IMR-90 (cell line): Measurements from ENCODE around the gene DNAH17. TPM values are rescaled to one million over a fixed set of nuclear protein-coding genes. Genes with fewer than 3 reads are reported as not detected.
A peak's percentile ranks its signal among the peaks of the same experiment; 100 is the strongest.

Experiments
- ATAC-seq: fragments of 200-7000 bp; cut with Tn5 transposase; 2 replicates; pipeline ENCODE4 v1.9.1; 2020; ENCODE audit warnings: low read depth, mild to moderate bottlenecking, moderate library complexity
- BruUV-seq: library from RNA; stranded (reverse); fragments of 400-500 nt; replicated peaks from 2 replicates; lab custom pipeline; 2021; lab: Mats Ljungman, UMichigan
- CTCF ChIA-PET: fragments of 300-600 bp; formaldehyde crosslinking; extraction: SDS; loops from one replicate; lab custom pipeline; 2021; ENCODE audit warnings: antibody characterized with exemption; lab: Yijun Ruan, JAX
- POLR2A ChIA-PET: fragments of 300-600 bp; sonication (Branson Sonifier 250); formaldehyde crosslinking; loops from one replicate; lab custom pipeline; 2022; ENCODE audit warnings: antibody characterized with exemption; ENCODE audit not compliant: unreplicated experiment; lab: Charles Lee
- DNase-seq: peaks from one replicate; pipeline ENCODE4 v3.0.0; 2013
- H2AFZ ChIP-seq: replicated peaks from 2 replicates; pipeline ENCODE3; 2013; ENCODE audit warnings: low read length, mild to moderate bottlenecking; ENCODE audit not compliant: poor library complexity
- H2AK5ac ChIP-seq: 2 replicates; pipeline ENCODE4 v1.6.1; 2013; ENCODE audit warnings: low read depth, low read length, inconsistent platforms
- H2AK9ac ChIP-seq: replicated peaks from 2 replicates; pipeline ENCODE3; 2013; ENCODE audit warnings: mild to moderate bottlenecking, low read depth, low read length, moderate library complexity; ENCODE audit not compliant: poor library complexity
- H2BK120ac ChIP-seq: 2 replicates; pipeline ENCODE4 v1.6.1; 2013; ENCODE audit warnings: low read depth, low read length, inconsistent platforms
- H2BK15ac ChIP-seq: 3 replicates; pipeline ENCODE4 v1.6.1; 2013; ENCODE audit warnings: low read depth, low read length, inconsistent platforms
- H2BK20ac ChIP-seq: 2 replicates; pipeline ENCODE4 v1.6.1; 2013; ENCODE audit warnings: low read depth, mild to moderate bottlenecking, inconsistent platforms, low read length, moderate library complexity
- H2BK5ac ChIP-seq: 2 replicates; pipeline ENCODE4 v1.6.1; 2013; ENCODE audit warnings: mild to moderate bottlenecking, low read depth, low read length, inconsistent platforms; ENCODE audit not compliant: poor library complexity, severe bottlenecking
- H3K14ac ChIP-seq: replicated peaks from 2 replicates; pipeline ENCODE4 v1.6.1; 2013; ENCODE audit warnings: low read depth, low read length, inconsistent platforms
- H3K18ac ChIP-seq: 2 replicates; pipeline ENCODE4 v1.6.1; 2013; ENCODE audit warnings: low read depth, low read length, control low read depth
- H3K23ac ChIP-seq: 2 replicates; pipeline ENCODE4 v1.6.1; 2013; ENCODE audit warnings: low read depth, low read length, inconsistent platforms
- H3K27ac ChIP-seq: 2 replicates; pipeline ENCODE4 v1.5.1; 2013; ENCODE audit warnings: mild to moderate bottlenecking, control low read depth, low read length; ENCODE audit not compliant: insufficient read depth
- H3K27me3 ChIP-seq: 2 replicates; pipeline ENCODE4 v1.6.1; 2013; ENCODE audit warnings: low read length; ENCODE audit not compliant: control insufficient read depth, insufficient read depth
- H3K36me3 ChIP-seq: 2 replicates; pipeline ENCODE4 v1.6.1; 2013; ENCODE audit warnings: low read length, mixed read lengths; ENCODE audit not compliant: control insufficient read depth, insufficient read depth
- H3K4ac ChIP-seq: 2 replicates; pipeline ENCODE4 v1.6.1; 2013; ENCODE audit warnings: low read depth, low read length, inconsistent platforms
- H3K4me1 ChIP-seq: 2 replicates; pipeline ENCODE4 v1.6.1; 2013; ENCODE audit warnings: low read length, mixed read lengths; ENCODE audit not compliant: control insufficient read depth, insufficient read depth
- H3K4me2 ChIP-seq: 2 replicates; pipeline ENCODE4 v1.6.1; 2013; ENCODE audit warnings: low read depth, mild to moderate bottlenecking, control low read depth, low read length, moderate library complexity
- H3K4me3 ChIP-seq: 2 replicates; pipeline ENCODE4 v1.5.1; 2013; ENCODE audit warnings: low read depth, mild to moderate bottlenecking, control low read depth, low read length, moderate library complexity; ENCODE audit not compliant: insufficient read depth
- H3K56ac ChIP-seq: 2 replicates; pipeline ENCODE4 v1.6.1; 2013; ENCODE audit warnings: low read length, inconsistent platforms; ENCODE audit not compliant: insufficient read depth; ENCODE audit errors: extremely low read depth
- H3K79me1 ChIP-seq, 2 experiments: 2 replicates each; pipeline ENCODE4 v1.6.1; 2013; ENCODE audit warnings: low read length in 2 of 2, inconsistent platforms in 1 of 2, low read depth in 1 of 2
- H3K9ac ChIP-seq: 2 replicates; pipeline ENCODE4 v1.6.1; 2013; ENCODE audit warnings: low read depth, low read length, control low read depth
- H3K9me1 ChIP-seq: 2 replicates; pipeline ENCODE4 v1.6.1; 2013; ENCODE audit warnings: low read length, inconsistent platforms; ENCODE audit not compliant: insufficient read depth
- H3K9me3 ChIP-seq: 2 replicates; pipeline ENCODE4 v1.6.1; 2013; ENCODE audit warnings: low read length; ENCODE audit not compliant: control insufficient read depth, insufficient read depth
- H4K20me1 ChIP-seq: 2 replicates; pipeline ENCODE4 v1.6.1; 2013; ENCODE audit warnings: low read length, inconsistent platforms; ENCODE audit not compliant: insufficient read depth
- H4K5ac ChIP-seq: 2 replicates; pipeline ENCODE4 v1.6.1; 2013; ENCODE audit warnings: mild to moderate bottlenecking, low read depth, low read length, control low read depth
- H4K8ac ChIP-seq, 2 experiments: 2 replicates each; pipeline ENCODE4 v1.6.1; 2013; ENCODE audit warnings: low read depth in 2 of 2, low read length in 2 of 2, control low read depth in 1 of 2, inconsistent platforms in 1 of 2
- H4K91ac ChIP-seq: 2 replicates; pipeline ENCODE4 v1.6.1; 2013; ENCODE audit warnings: low read depth, low read length, inconsistent platforms; ENCODE audit not compliant: insufficient read depth
- MXI1 ChIP-seq: IDR thresholded peaks from 2 replicates; pipeline ENCODE4 v1.6.1; 2012; ENCODE audit warnings: low read depth, mild to moderate bottlenecking, low read length, moderate library complexity, borderline replicate concordance
- RAD21 ChIP-seq: IDR thresholded peaks from 2 replicates; pipeline ENCODE4 v1.6.1; 2012; ENCODE audit warnings: low read length, improper control_type of control experiment
- WGBS, 2 experiments: methylation state at CpG; one replicate each; pipeline versions ENCODE4 v1.1.5 to v1.1.7; 2013; ENCODE audit warnings: missing lambda C conversion rate in 2 of 2; ENCODE audit not compliant: insufficient read length in 1 of 2; ENCODE audit errors: extremely low coverage in 2 of 2; 5-methylcytosine and 5-hydroxymethylcytosine counted together
- dilution Hi-C: fragments of 300-500 bp; cut with HindIII; formaldehyde crosslinking; loops from one replicate; pipeline ENCODE4 v1.14.3; 2018; ENCODE audit warnings: low sequenced_read_pairs; ENCODE audit not compliant: unreplicated experiment
- in situ Hi-C: fragments of 300-500 bp; cut with MboI; formaldehyde crosslinking; loops from 3 replicates; pipeline ENCODE4 v1.14.3; 2019; ENCODE audit warnings: low sequenced_read_pairs, inconsistent platforms, mixed read lengths
- intact Hi-C: fragments of 100-400 bp; cut with micrococcal nuclease; formaldehyde crosslinking; loops from 2 replicates; pipeline ENCODE4 v1.10.0; 2022
- polyA plus RNA-seq, 3 experiments: library from polyadenylated mRNA; depleted of rRNA; stranded (reverse); fragments of >200 nt; gene quantifications; 2 replicates each; pipeline ENCODE4 v1.2.3, GENCODE V29; 2012; ENCODE audit warnings: low replicate concordance in 1 of 3
- total RNA-seq: library from RNA; depleted of rRNA; stranded (reverse); fragments of >200 nt; gene quantifications from 2 replicates; pipeline ENCODE4 v1.2.3, GENCODE V29; 2012
- TF ChIP-seq, protein P1 (sequence below): conservative IDR thresholded peaks from 2 replicates; pipeline ENCODE4 v1.5.1; 2012; ENCODE audit warnings: mild to moderate bottlenecking, low read depth, low read length, improper control_type of control experiment

DNAH17 gene
- total and polyA plus RNA-seq, 2 of the 4 experiments (the other 2 are of a cell fraction) = not detected

DNA sequence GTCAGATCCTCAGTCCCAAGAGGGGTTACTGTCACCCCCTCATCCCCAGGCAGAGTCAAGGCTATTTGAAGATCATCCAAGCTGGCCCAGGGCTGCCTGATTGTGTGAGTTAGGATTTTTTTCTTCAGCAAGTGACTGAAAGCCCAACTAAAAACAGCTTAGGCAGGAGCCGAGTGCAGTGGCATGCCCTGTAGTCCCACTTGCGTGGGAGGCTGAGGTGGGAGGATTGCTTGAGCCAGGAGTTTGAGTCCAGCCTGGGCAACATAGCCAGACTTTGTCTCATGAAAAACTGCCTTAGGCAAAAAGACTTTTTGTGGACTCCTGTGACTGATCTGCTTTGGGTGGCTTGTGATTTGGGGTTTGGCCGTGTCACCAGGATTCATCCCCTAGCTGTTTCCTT lies 178.8 kb downstream of the DNAH17 start:
- dilution Hi-C loops (no loop called here), in situ Hi-C loops (no loop called here), intact Hi-C loops (no loop called here)
- no peak overlapping the region for H2AK9ac ChIP-seq
- no peak overlapping the region for H3K18ac ChIP-seq
- TF ChIP-seq RAD21 = no peak
- TF ChIP-seq, protein P1, sequence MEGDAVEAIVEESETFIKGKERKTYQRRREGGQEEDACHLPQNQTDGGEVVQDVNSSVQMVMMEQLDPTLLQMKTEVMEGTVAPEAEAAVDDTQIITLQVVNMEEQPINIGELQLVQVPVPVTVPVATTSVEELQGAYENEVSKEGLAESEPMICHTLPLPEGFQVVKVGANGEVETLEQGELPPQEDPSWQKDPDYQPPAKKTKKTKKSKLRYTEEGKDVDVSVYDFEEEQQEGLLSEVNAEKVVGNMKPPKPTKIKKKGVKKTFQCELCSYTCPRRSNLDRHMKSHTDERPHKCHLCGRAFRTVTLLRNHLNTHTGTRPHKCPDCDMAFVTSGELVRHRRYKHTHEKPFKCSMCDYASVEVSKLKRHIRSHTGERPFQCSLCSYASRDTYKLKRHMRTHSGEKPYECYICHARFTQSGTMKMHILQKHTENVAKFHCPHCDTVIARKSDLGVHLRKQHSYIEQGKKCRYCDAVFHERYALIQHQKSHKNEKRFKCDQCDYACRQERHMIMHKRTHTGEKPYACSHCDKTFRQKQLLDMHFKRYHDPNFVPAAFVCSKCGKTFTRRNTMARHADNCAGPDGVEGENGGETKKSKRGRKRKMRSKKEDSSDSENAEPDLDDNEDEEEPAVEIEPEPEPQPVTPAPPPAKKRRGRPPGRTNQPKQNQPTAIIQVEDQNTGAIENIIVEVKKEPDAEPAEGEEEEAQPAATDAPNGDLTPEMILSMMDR = no peak
- TF ChIP-seq MXI1 = no peak
- no peak overlapping the region for H3K4me2 ChIP-seq
- no peaks in the 10 kb centered on the region for H3K27me3 ChIP-seq
- 0 out of 2 replicates have a peak overlapping the region, but pooled peaks have one; percentile 4 for H3K23ac ChIP-seq
- no peak overlapping the region for H3K27ac ChIP-seq
- H3K79me1 ChIP-seq = peaks cover 52 to 90% of the 10 kb centered on the region in 2 experiments
- H3K9ac ChIP-seq = no peak overlapping the region
- no peak overlapping the region for H3K56ac ChIP-seq
- WGBS, 2 experiments = 80% methylated on average over 1 of the region's 3 CpGs; no CpG with 5 or more reads in 1 of the 2 experiments
- peaks cover 31% of the 10 kb centered on the region for H4K20me1 ChIP-seq
- BruUV-seq = no TSS peak
- H3K4me1 ChIP-seq = peaks cover 12% of the 10 kb centered on the region; the same call in 1 of the 2 replicates
- no peak overlapping the region for H2AK5ac ChIP-seq
- no peak overlapping the region for H3K4me3 ChIP-seq
- no peak for DNase-seq
- no peak overlapping the region for H4K5ac ChIP-seq
- peaks cover 69% of the 10 kb centered on the region for H3K36me3 ChIP-seq
- no peak overlapping the region for H4K91ac ChIP-seq
- H3K4ac ChIP-seq = no peak overlapping the region
- no peaks in the 10 kb centered on the region for H3K9me3 ChIP-seq
- H2BK120ac ChIP-seq = no peak overlapping the region
- no peak overlapping the region for H3K14ac ChIP-seq
- ChIA-PET CTCF (interaction anchor here (1.4 kb wide), 1 partner anchor 10 kb away, joined by 3 read pairs; no protein-coding TSS in a partner anchor), POLR2A (no interaction called here)
- H2AFZ ChIP-seq = no peak overlapping the region
- no peak overlapping the region for H4K8ac ChIP-seq
- H2BK15ac ChIP-seq = no peak overlapping the region
- H2BK5ac ChIP-seq = no peak overlapping the region
- H2BK20ac ChIP-seq = no peak overlapping the region
- no peak for ATAC-seq
- H3K9me1 ChIP-seq = peaks cover 38% of the 10 kb centered on the region
